Endometrial microvascular endothelial cells (primary cell): Measurements from ENCODE around the gene AMOTL2. TPM values are rescaled to one million over a fixed set of nuclear protein-coding genes. Genes with fewer than 3 reads are reported as not detected.

ENCODE experiments used
- in situ Hi-C: cut with HindIII; loops from 2 replicates; pipeline ENCODE4 v1.10.0; 2017; ENCODE audit warnings: low sequenced_read_pairs, low pct_unique_long_range_greater_than_20kb; ENCODE audit errors: inconsistent ontology term
- total RNA-seq: library from RNA; depleted of rRNA; stranded (reverse); fragments of >200 nt; gene quantifications from one replicate; pipeline ENCODE4 v1.2.3, GENCODE V29; 2015; ENCODE audit errors: inconsistent ontology term

The AMOTL2 gene
- total RNA-seq, 1 donor from 2014 or later: 78.7 TPM

DNA sequence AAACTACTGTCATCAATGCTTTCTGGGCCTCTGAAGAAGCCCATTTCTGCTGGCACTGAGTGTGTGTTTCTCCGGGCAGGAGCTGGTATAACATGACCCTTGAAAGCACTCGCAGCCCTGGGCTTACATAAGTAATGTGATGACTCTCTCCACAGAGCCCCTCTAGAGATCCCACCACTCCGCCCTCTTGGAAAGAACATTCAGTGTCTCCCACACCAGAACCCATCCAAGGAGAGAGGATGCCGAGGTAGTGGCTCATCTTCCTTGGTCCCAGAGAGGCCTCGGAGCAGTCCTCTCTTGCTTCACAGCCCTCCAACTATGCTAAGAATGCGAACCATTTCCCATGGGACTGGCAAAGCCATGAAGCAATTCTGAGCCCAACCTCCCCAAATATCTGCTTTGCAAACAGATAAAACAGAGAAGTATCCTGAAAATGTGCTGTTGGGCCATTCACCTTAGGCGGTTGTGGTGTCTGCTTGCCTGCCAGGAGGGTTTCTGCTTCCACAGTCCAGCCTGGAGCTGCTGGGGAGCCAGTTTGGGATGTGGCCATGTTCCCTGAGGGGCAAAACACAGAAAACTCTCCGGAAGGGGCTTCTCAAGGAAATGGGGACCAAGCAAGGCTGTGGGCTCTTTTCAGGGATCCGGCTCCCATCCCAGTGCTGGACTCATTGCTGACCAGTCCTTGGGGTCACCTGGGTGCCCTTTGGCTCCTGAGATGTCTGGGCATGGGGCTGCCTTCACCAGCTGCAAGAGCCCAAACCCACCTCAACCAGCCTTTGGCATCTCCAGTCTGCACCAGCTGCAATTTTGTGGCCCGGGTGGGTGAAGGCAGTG, 47.3 kb downstream of the AMOTL2 start:
- in situ Hi-C loops: no loop called here

DNA sequence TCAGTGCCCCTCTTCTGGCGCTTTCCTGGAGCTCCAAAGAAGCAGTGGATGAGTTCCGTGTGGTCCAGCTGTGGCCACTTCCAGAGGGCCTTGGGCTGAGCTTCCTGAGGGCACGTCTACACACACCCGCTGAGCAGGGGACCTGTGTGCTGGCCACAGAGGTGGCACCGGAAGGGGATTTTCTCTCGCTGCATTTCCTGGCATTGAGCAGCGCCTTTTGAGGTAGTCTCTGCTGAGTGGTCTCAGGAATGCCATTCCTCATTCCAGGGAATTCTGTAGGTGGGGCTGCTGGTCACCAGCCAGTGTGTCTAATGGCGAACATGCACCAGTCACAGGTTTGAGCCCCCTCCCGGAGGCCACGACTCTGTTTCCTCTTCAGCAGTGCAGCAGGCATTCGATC, 48.1 kb downstream of the AMOTL2 start:
- in situ Hi-C loops: no loop called here

DNA sequence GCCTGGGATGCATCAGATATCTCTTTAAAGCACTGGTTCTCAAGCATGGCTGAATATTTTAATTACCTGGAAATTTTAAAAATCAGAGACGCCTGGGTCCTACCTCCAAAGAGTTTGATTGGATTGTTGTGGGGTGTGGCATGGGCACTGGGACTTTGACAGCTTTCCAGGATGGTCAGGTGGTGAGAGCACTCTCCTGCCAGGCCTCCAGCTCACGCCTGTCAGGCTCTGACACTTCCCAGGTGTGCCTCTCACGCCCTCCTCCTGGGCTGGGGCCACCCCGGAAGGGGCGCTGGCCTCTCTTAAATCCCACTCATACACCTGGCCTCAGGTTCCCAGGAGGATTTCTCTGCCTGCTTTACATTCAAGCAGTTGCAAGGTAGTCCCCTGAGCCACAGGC, 48.5 kb downstream of the AMOTL2 start:
- in situ Hi-C loops: no loop called here

DNA sequence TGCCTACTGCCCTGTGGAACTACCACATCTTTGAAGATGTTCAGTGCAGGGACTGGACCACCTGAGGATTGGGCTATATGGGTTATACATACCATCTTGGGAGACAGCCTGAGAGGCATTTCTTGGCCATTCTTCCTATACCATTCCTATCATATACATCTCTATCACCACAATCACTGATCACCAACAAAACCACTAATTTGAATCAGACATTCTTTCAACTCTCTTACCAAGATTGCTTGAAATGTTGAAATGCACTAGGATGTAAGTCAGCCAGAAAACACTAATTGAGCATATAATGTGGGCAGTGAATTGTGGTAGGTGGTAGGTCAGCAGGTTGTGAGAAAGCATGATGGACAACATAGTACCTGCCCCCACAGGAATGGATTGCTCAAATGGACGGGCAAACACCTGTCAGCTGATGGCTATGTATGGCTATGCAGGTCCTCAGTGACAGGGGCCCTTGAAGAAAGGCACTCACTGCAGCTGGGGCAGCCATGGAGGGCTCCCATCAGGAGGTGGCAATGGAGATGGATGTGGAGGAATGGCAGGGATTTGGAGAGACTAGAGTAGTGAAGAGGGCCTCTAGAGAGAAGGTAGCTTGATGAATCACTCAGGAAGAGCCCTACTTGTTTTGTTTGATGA, 49.1 kb downstream of the AMOTL2 start:
- in situ Hi-C loops: no loop called here

DNA sequence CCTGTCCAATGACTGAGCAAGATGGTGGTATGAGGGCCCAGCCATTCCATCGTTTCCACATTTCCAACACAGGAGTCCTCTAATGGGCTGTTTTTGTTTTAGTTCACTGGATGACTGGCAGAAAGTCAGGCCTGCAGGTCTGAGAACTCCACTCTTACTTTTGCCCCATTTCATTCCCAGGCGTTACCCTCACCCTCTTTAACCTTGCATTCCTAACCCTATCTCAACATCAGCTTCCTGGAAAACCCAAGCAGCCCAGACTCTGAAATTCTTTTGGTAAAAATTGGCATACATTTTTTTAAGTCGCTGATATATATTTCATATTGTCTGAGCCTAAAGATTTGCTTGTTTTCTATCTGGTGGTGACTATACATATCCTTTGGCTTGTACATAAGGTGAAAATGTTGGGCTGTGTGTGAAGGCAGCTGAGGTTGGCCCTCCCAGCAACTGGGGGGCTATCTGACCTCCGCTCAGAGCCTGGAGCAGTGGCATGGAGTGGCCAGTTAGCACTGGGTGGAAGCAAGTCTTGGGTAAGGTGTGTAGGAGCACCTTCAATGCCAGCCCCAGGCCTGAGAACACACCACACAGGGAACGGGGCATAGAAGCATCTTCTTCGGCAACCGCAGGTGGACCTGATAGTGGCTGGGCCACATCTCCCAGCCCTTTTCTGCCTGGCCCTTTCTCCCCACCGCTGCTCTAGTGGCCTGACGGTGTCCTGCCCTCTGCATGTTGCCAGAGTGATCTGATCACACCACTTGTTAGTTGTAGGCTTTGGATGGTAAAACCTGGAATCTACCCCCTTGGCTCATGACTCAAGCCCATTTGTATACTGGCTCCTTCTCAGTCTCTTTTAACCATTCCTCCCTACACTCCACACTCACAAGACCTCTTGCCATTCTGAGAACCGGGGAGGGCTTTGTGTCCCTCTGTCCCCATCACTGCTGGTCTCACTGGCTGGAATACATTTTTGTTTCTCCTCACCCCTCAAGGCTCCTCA, 50.0 kb downstream of the AMOTL2 start:
- in situ Hi-C loops: no loop called here

DNA sequence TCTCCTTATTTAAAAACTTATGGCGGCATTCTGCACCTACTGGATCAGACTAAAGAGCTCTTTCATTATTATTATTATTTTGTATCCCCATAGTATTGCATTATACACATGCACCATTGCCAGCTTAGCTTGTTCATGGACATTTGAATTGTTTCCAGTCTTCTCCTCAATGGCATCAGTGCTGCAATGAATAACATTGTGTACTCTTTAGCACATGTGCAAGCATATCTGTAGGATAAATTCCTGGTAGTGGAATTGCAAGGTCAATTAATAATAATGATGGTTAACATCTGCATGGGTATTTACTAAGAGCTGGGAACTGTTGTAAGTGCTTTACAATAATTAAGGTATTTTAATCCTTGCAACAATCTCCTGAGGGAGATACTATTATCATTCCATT, 52.0 kb downstream of the AMOTL2 start:
- in situ Hi-C loops: no loop called here

DNA sequence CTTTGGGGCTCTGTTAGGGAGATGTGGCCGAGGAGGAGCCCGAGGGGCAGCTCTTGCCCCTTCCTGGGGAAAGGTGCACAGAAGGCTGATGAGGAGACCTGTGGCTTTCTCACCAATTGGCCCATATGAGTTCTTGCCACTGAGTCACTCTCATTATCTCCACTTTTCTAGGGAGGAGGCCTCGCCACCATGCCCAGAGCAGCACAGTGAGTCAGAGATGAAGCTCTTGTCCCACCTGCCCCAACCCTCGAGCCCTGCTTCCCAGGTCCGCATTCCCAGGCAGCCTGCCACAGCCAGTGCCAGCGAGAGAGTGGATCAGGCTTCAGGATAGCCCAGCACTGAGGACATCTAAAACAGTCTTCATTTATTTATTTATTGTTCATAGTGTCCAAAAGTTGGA, 53.5 kb downstream of the AMOTL2 start:
- in situ Hi-C loops: no loop called here

DNA sequence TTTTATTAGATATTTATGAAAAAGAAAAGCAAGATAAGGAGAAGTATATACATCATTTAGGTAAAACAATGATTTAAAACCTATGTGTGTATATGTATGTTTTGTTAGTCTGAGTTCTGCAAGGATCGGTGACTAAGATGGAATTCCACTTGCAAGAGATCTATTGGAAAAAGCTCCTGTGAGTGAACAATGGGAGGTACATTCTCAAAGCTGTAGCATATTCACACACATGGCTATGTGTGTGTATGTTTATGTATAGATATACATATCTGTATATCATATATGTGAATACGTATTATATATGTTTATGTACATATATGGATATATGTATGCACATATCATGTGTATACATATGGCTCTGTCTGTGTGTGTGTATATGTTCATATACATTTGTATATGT, 54.3 kb downstream of the AMOTL2 start:
- in situ Hi-C loops: no loop called here

DNA sequence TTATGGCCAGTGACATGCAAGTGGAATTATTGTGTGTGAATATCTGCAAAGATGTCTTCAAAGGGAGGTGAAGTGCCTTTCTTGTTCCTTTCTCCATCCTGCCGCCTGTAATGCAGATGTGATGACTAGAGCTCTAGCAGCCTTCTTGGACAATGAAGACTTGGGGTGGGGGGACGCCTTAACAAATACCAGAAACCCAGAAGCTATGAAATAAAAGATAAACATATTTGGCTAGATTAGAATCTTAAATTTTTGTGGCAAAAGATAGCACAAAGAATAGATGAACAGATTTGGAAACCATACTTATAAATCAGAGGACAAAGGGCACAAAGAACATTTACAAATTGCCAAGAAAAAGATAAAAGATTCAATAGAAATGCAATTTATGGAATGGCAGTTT, 56.1 kb downstream of the AMOTL2 start:
- in situ Hi-C loops: no loop called here

DNA sequence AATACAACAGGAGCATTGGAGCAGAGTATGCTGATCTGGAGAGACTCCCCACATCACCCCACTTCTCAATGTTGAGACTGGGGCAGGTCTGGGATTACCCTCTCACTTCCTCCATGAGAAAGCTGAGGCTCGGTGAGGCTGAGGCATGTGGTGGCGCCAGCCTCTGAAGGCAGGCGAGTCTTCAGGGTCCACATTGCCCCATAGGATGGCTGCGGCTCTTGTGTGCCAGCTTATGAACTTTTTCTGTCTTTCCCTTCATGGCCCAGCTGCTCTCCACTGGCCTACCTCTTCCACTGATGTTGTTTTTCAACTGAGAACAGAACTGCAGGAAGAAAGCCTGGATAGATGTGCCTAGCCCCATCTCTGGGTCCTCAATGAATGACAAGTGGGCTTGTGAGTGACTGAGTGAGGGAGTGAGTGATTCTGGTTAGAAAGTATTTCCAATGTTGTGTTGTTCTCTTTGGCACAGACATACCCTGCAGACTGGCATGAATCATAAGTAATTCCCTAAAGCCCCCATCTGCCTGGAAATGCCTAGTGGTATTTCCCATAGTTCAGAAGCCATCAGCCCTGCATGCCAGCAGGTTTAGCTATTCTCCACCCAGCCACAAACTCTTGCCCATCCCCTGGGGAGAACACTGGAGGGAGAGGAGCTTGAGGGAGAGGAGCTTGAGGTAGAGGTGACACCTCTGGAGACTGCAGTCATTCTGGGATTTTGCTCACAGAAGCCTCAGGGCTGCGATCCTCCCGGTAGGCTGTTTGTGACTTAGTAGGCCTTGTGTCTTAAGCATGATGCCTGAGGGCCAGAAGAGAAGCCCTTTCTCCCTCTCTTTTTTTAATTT, 56.9 kb downstream of the AMOTL2 start:
- in situ Hi-C loops: no loop called here

DNA sequence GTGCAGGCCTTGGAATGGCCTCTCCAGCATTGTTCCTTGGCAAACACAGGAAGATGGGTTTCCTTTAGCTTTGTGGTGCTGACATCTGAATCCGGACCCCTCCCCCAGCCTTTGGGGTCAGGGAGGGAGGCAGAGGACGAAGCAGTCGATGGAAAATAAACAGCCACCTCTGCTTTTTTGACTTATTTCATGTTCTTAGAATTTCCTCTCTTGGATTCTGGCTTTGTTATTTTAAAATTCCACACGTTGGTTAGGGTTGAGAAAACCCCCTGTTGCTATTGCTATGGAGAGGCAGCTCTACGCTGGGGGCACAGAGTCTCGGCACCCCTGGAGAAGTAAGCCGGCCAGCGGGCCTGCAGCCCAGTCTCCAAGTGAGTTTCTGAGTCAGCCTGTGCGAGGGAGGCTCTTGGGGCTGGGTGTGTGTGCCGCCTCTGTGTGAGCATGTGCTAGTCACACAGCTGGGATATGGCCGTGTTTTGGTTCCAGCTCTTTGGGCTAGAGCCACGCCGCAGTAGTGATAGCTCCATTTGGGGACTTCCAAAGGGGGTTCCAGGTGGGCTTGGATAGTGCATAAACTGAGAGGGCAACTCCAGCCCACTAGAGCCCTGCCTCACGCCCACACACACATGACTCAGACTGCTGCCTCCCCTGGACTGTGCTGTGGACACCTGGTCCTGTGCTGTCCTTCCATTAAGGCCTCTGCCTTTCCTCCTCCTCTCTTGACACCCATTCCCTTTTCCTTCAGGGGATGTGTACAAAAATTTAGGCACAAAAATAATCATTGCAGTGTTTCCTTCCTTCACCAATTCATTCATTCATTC, 58.8 kb downstream of the AMOTL2 start:
- in situ Hi-C loops: no loop called here

DNA sequence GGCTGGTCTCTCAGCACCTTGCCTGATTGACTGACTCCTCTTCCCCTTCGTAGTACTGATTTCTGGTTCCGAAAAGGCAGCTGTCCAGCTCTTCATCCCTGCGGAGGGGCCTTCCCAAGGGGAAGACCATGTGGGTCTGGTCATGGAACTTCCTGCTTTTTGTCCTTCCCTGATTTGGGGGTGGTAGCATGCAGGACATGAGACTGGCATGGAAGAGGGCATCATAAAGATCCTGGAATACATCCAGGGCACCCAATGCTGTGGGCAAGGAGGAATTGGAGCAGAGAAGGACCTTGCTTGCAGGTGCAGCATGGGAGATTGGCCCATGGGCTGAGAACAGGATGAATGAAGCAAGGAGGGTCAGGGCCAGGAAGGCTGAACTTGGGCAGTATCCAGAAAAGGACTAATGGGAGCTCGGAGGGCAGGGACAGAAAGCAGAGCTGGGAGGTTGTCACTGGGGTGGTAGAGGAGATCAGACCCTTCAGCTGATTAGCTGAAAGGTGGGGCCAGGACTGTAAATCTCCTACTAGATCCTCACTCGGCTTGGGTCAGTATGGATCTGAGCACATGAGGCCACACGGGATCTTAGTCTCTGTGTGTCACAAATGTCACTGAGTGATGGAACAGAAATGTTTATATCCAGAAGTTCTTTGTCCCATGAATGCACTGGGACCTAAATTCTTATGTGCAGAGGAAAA, 59.5 kb downstream of the AMOTL2 start:
- in situ Hi-C loops: no loop called here

DNA sequence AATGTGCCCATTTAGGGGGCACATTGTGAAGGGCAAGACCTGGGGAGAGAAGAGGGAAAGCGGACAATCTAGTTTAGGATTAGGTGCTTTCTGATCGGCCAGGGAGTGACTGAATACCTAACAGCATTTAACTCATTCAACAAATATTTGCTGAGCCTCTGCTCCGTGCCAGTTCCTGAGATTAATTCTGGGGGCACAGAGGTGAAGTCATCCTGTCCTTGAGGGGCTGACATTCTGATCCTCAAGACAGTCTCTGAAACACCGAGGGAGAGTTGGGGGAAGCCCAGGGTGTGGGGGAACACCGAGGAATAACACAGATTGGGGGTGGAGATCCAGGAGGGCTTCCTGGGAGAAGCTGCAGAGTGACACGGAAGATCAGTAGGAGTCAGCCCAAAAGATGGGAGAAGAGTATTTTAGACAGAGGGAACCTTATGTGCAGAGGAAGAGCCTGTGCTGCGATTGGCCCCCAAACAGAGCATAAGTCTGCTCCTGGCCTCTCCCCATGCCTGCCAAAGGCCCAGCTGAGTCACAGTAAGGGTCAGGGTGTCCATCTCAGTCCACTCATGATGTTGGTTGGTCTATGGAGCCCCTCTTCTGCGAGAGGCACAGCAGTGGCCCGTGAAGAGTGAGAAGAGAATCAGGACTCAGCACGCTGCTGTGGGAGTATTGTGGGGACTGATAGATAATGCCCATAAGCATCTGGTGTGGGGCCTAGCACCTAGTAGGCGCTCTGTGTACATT, 60.2 kb downstream of the AMOTL2 start:
- in situ Hi-C loops: no loop called here

DNA sequence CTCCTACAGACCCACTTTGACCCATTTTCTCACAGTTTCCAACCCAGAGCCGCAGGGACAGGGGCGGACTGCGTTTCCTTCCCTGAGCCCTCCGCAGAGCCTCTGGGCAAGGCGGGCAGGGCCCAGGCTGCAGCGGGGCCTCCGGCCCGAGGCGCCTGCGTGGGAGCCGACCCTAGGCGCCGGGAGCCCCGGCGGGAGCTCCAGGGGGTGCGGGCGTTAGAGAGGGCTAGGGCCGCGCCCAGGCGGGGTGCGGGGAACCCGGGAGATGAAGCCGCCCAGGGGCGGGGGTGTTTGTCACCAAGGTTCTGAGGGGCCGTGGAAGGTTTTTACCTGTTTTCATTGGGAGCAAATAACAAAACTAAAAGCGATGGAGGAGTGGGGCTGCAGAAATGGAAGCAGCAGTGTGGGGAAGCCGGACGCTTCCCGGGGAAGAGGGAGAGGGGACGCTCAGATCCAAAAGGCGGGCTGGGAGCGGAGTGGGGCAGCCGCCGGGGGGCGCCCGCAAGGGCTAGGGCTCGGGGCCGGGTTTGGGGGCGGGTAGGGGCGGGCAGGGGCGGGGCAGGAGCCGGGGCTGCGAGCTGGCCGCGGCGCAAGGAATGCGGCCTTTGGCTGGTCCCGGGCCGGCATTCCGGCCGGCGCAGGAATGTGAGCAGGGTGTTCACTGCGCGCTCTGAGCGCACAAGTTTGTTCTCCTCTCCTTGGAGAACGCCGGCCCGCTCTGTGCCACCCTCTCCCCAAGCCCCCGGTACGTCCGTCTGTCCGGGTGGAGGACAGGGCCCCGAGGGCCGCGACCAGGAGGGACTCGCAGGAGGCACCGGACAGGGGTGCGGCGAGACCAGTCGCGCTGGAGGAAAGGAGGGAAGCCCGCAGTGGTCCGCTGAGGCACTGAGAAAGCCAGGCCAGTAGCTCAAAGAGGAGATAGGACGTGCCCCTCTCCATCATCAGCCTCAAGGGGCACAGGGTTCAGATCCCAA, 61.1 kb downstream of the AMOTL2 start:
- in situ Hi-C loops: no loop called here

DNA sequence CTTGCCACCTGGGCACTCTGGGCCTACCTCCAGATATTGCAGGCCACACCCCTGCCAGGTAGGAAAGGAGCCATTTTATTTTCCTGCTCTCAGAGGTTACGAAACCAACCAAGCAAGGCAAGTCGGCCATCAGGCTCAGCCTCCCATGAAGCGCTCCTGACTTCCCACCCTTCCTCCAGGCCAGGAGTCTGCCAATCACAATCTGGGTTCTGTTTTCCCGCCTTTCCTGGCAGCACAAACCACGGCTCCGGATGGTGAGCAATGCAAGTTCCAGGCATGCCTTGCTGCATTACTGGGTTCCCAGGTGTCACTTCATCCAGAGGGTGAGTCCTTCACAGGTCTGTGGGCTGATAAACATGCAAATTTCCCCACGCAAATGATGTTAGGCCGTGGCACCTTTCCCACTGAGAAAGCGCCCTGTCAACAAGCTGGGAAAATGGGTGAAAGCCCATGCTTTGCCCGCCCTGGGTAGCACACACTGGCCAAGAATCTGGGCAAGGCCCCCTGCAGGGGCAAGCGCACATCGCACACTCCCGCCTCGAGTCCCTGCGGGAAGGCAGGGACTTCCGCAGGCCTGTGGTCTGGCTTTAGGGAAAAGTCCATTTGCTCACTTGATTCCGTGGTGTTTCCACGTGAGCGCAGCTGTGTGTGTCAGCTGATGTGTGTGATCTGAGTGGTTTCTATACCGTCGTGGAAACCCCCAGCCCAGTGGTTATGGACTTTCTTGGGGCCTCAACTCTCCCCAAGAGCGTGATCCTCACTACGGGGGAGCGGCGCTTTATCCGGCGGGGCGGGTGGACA, 62.0 kb downstream of the AMOTL2 start:
- in situ Hi-C loops: no loop called here
